ENCODE data around the gene LTBP1. TPM values are rescaled to one million over a fixed set of nuclear protein-coding genes. Genes with fewer than 3 reads are reported as not detected.
"Not testable (repeated sequence)": the region's sequence is repeated elsewhere in the genome, so short reads cannot be mapped to it uniquely, and the experiment has no call there.

Gene LTBP1
- polyA plus RNA-seq, 1 donor (not counting 4 experiments of a cell fraction or from before 2014, with no cell fraction given) = 9.2 TPM

GRCh38 chr2:33366473-33366872 is 419.7 kb downstream of the LTBP1 start:
- FAIRE-seq (no peak), DNase-seq (ENCODE audit: low read depth, low spot score) (no peak)
- Histone ChIP-seq H3K4me2 (ENCODE audit: control insufficient read depth, extremely low read depth, insufficient read depth, low read depth, low read length) (no peak overlapping the region), H3K27ac (ENCODE audit: control insufficient read depth, insufficient read depth, low read length) (no peak overlapping the region), H2AFZ (ENCODE audit: control insufficient read depth, low read length) (no peak overlapping the region), H3K79me2 (ENCODE audit: control insufficient read depth, insufficient read depth, low read length) (no peaks in the 10 kb centered on the region), H3K4me1 (ENCODE audit: control insufficient read depth, extremely low read depth, insufficient read depth, low read length) (no peaks in the 10 kb centered on the region), H3K4me3 (ENCODE audit: control insufficient read depth in 2 of 3, extremely low read depth in 1 of 3, insufficient read depth in 2 of 3, low read depth in 1 of 3, low read length in 3 of 3) (no peak overlapping the region), H4K20me1 (ENCODE audit: control insufficient read depth, extremely low read depth, insufficient read depth, low read length) (no peaks in the 10 kb centered on the region), H3K9me3 (ENCODE audit: control insufficient read depth, low read depth, low read length) (no peaks in the 10 kb centered on the region), H3K36me3 (ENCODE audit: control insufficient read depth in 2 of 2, extremely low read depth in 1 of 2, insufficient read depth in 2 of 2, low read length in 2 of 2) (no peaks in the 10 kb centered on the region), H3K27me3 (ENCODE audit: control insufficient read depth, extremely low read depth, insufficient read depth, low read length) (no peaks in the 10 kb centered on the region), H3K9me1 (ENCODE audit: control insufficient read depth, extremely low read depth, insufficient read depth, low read length) (no peaks in the 10 kb centered on the region), H3K9ac (ENCODE audit: control insufficient read depth, extremely low read depth, insufficient read depth, low read length) (no peak overlapping the region)
- dilution Hi-C loops (cut with MboI; ENCODE audit: extremely low pct_ligation_motif_present, low sequenced_read_pairs) = no loop called here
- TF ChIP-seq CTCF (optimal IDR thresholded peaks at IDR 0.05 in 1 of 3, IDR thresholded peaks at IDR 0.05 in 1 of 3, conservative IDR thresholded peaks at IDR 0.05 in 1 of 3; ENCODE audit: extremely low read depth in 1 of 3, insufficient read depth in 2 of 3, low read length in 3 of 3) (no peak), EZH2 (IDR thresholded peaks at IDR 0.05; ENCODE audit: low read length) (no peak)

- H3K27ac ChIP-seq (ENCODE audit: control insufficient read depth, insufficient read depth, low read length); H3K4me1 ChIP-seq (ENCODE audit: control insufficient read depth, extremely low read depth, insufficient read depth, low read length); H3K9ac ChIP-seq (ENCODE audit: control insufficient read depth, extremely low read depth, insufficient read depth, low read length); H3K36me3 ChIP-seq (ENCODE audit: control insufficient read depth in 2 of 2, extremely low read depth in 1 of 2, insufficient read depth in 2 of 2, low read length in 2 of 2); FAIRE-seq; DNase-seq (ENCODE audit: low read depth, low spot score); H3K9me3 ChIP-seq (ENCODE audit: control insufficient read depth, low read depth, low read length); H3K4me2 ChIP-seq (ENCODE audit: control insufficient read depth, extremely low read depth, insufficient read depth, low read depth, low read length); H3K79me2 ChIP-seq (ENCODE audit: control insufficient read depth, insufficient read depth, low read length); H3K4me3 ChIP-seq (ENCODE audit: control insufficient read depth in 2 of 3, extremely low read depth in 1 of 3, insufficient read depth in 2 of 3, low read depth in 1 of 3, low read length in 3 of 3); dilution Hi-C loops (cut with MboI; ENCODE audit: extremely low pct_ligation_motif_present, low sequenced_read_pairs); H3K27me3 ChIP-seq (ENCODE audit: control insufficient read depth, extremely low read depth, insufficient read depth, low read length); H3K9me1 ChIP-seq (ENCODE audit: control insufficient read depth, extremely low read depth, insufficient read depth, low read length); H4K20me1 ChIP-seq (ENCODE audit: control insufficient read depth, extremely low read depth, insufficient read depth, low read length); H2AFZ ChIP-seq (ENCODE audit: control insufficient read depth, low read length): not testable (repeated sequence)
Observed at GRCh38 chr2:33368524-33368923, 421.8 kb downstream of the LTBP1 start.

- dilution Hi-C loops (cut with MboI; ENCODE audit: extremely low pct_ligation_motif_present, low sequenced_read_pairs) = no loop called here
- H3K9ac ChIP-seq (ENCODE audit: control insufficient read depth, extremely low read depth, insufficient read depth, low read length) = no peak overlapping the region
Observed at GRCh38 chr2:33369191-33369590, 422.4 kb downstream of the LTBP1 start.

More at GRCh38 chr2:33369191-33369590, 422.4 kb downstream of the LTBP1 start:
- Histone ChIP-seq H3K79me2 (ENCODE audit: control insufficient read depth, insufficient read depth, low read length) (no peaks in the 10 kb centered on the region), H3K27me3 (ENCODE audit: control insufficient read depth, extremely low read depth, insufficient read depth, low read length) (no peaks in the 10 kb centered on the region), H3K4me2 (ENCODE audit: control insufficient read depth, extremely low read depth, insufficient read depth, low read depth, low read length) (no peak overlapping the region), H2AFZ (ENCODE audit: control insufficient read depth, low read length) (no peak overlapping the region), H3K4me1 (ENCODE audit: control insufficient read depth, extremely low read depth, insufficient read depth, low read length) (no peaks in the 10 kb centered on the region), H3K36me3 (ENCODE audit: control insufficient read depth in 2 of 2, extremely low read depth in 1 of 2, insufficient read depth in 2 of 2, low read length in 2 of 2) (no peaks in the 10 kb centered on the region), H4K20me1 (ENCODE audit: control insufficient read depth, extremely low read depth, insufficient read depth, low read length) (no peaks in the 10 kb centered on the region), H3K9me1 (ENCODE audit: control insufficient read depth, extremely low read depth, insufficient read depth, low read length) (no peaks in the 10 kb centered on the region), H3K9me3 (ENCODE audit: control insufficient read depth, low read depth, low read length) (no peaks in the 10 kb centered on the region), H3K27ac (ENCODE audit: control insufficient read depth, insufficient read depth, low read length) (no peak overlapping the region), H3K4me3 (ENCODE audit: control insufficient read depth in 2 of 3, extremely low read depth in 1 of 3, insufficient read depth in 2 of 3, low read depth in 1 of 3, low read length in 3 of 3) (no peak overlapping the region)
- FAIRE-seq = no peak
- no peak for DNase-seq (ENCODE audit: low read depth, low spot score)
- no peak for TF ChIP-seq CTCF (optimal IDR thresholded peaks at IDR 0.05 in 1 of 3, IDR thresholded peaks at IDR 0.05 in 1 of 3, conservative IDR thresholded peaks at IDR 0.05 in 1 of 3; ENCODE audit: extremely low read depth in 1 of 3, insufficient read depth in 2 of 3, low read length in 3 of 3)
- no peak for TF ChIP-seq EZH2 (IDR thresholded peaks at IDR 0.05; ENCODE audit: low read length)

All from keratinocyte (primary cell).